Measurements from ENCODE around the gene IL10RB. TPM values are rescaled to one million over a fixed set of nuclear protein-coding genes. Genes with fewer than 3 reads are reported as not detected.
"Not testable (repeated sequence)": the region's sequence is repeated elsewhere in the genome, so short reads cannot be mapped to it uniquely, and the experiment has no call there.

The IL10RB gene
- total RNA-seq, 4 donors from 2014 or later = 20.5 to 53.1 (median 21.4) TPM

- Histone ChIP-seq H3K27me3 (no peaks in the 10 kb centered on the region), H3K36me3 (no peaks in the 10 kb centered on the region), H3K4me3 (replicated peaks in 1 of 3) (no peak overlapping the region), H3K9me3 (no peaks in the 10 kb centered on the region), H3K4me1 (peaks cover 0 to 3% of the 10 kb centered on the region in 2 donors), H3K27ac (no peak overlapping the region)
- WGBS, 2 donors = 90 to 91% methylated on average over 3 of the region's 3 CpGs
- no peak for DNase-seq
- no peak for TF ChIP-seq POLR2A (IDR thresholded peaks at IDR 0.05)
- TF ChIP-seq, protein P1, sequence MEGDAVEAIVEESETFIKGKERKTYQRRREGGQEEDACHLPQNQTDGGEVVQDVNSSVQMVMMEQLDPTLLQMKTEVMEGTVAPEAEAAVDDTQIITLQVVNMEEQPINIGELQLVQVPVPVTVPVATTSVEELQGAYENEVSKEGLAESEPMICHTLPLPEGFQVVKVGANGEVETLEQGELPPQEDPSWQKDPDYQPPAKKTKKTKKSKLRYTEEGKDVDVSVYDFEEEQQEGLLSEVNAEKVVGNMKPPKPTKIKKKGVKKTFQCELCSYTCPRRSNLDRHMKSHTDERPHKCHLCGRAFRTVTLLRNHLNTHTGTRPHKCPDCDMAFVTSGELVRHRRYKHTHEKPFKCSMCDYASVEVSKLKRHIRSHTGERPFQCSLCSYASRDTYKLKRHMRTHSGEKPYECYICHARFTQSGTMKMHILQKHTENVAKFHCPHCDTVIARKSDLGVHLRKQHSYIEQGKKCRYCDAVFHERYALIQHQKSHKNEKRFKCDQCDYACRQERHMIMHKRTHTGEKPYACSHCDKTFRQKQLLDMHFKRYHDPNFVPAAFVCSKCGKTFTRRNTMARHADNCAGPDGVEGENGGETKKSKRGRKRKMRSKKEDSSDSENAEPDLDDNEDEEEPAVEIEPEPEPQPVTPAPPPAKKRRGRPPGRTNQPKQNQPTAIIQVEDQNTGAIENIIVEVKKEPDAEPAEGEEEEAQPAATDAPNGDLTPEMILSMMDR (IDR thresholded peaks at IDR 0.05) = no peak
- intact Hi-C loops (cut with DNase I) = no loop called here
These were observed 28.7 kb upstream of the IL10RB start for GRCh38 chr21:33237486-33237885.

GRCh38 chr21:33238146-33238545 lies 28.0 kb upstream of the IL10RB start:
- Histone ChIP-seq H3K4me1 (peaks cover 0 to 3% of the 10 kb centered on the region in 2 donors), H3K27ac (no peak overlapping the region)
- 92 to 98% methylated on average over 4 of the region's 4 CpGs for WGBS, 2 donors

GRCh38 chr21:33238565-33239255 lies 27.5 kb upstream of the IL10RB start:
- intact Hi-C loops (cut with DNase I) = no loop called here
- peaks cover 0 to 3% of the 10 kb centered on the region in 2 donors for H3K4me1 ChIP-seq

More at GRCh38 chr21:33238146-33238545, 28.0 kb upstream of the IL10RB start:
- H3K36me3 ChIP-seq = no peaks in the 10 kb centered on the region
- no peaks in the 10 kb centered on the region for H3K9me3 ChIP-seq
- TF ChIP-seq, protein P1 (IDR thresholded peaks at IDR 0.05) = no peak
- TF ChIP-seq POLR2A (IDR thresholded peaks at IDR 0.05) = no peak
- H3K4me3 ChIP-seq (replicated peaks in 1 of 3) = no peak overlapping the region
- intact Hi-C loops (cut with DNase I) = no loop called here
- no peaks in the 10 kb centered on the region for H3K27me3 ChIP-seq
- no peak for DNase-seq

GRCh38 chr21:33239559-33240127 lies 26.5 kb upstream of the IL10RB start:
- H3K4me3 ChIP-seq (replicated peaks in 1 of 3); H3K27me3 ChIP-seq; H3K36me3 ChIP-seq; H3K9me3 ChIP-seq; H3K27ac ChIP-seq; DNase-seq; intact Hi-C loops (cut with DNase I); H3K4me1 ChIP-seq: not testable (repeated sequence)

More at GRCh38 chr21:33238565-33239255, 27.5 kb upstream of the IL10RB start:
- H3K27ac ChIP-seq = no peak overlapping the region
- WGBS, 2 donors = 86 to 89% methylated on average over 7 of the region's 7 CpGs
- H3K9me3 ChIP-seq = no peaks in the 10 kb centered on the region
- H3K36me3 ChIP-seq = no peaks in the 10 kb centered on the region
- no peaks in the 10 kb centered on the region for H3K27me3 ChIP-seq
- TF ChIP-seq, protein P1 (IDR thresholded peaks at IDR 0.05) = no peak
- TF ChIP-seq POLR2A (IDR thresholded peaks at IDR 0.05) = no peak
- no peak for DNase-seq
- H3K4me3 ChIP-seq (replicated peaks in 1 of 3) = no peak overlapping the region

GRCh38 chr21:33240404-33240803 lies 25.8 kb upstream of the IL10RB start:
- no peak overlapping the region for H3K4me3 ChIP-seq (replicated peaks in 1 of 3)
- H3K36me3 ChIP-seq = peaks cover 0 to 4% of the 10 kb centered on the region in 2 donors
- intact Hi-C loops (cut with DNase I) = no loop called here
- H3K27ac ChIP-seq = no peak overlapping the region
- WGBS, 2 donors = 97% methylated on average over 2 of the region's 2 CpGs
- no peaks in the 10 kb centered on the region for H3K9me3 ChIP-seq
- H3K27me3 ChIP-seq = no peaks in the 10 kb centered on the region
- no peak for TF ChIP-seq POLR2A (IDR thresholded peaks at IDR 0.05)
- TF ChIP-seq, protein P1 (IDR thresholded peaks at IDR 0.05) = no peak
- H3K4me1 ChIP-seq = peaks cover 0 to 3% of the 10 kb centered on the region in 2 donors
- DNase-seq = no peak
